Upper lobe of right lung (tissue), 1 donor: ENCODE results near the gene ZNF669. TPM values are rescaled to one million over a fixed set of nuclear protein-coding genes. Genes with fewer than 3 reads are reported as not detected.
"Not testable (repeated sequence)": the region's sequence is repeated elsewhere in the genome, so short reads cannot be mapped to it uniquely, and the experiment has no call there.

Experiments used
- ATAC-seq: fragments of 200-7000 bp; cut with Tn5 transposase; one replicate; pipeline ENCODE4 v1.9.1; 2020; ENCODE audit warnings: mild to moderate bottlenecking, moderate library complexity
- DNase-seq: peaks from one replicate; pipeline ENCODE4 v3.0.0-alpha.2; 2020
- H3K27ac ChIP-seq: fragments of 200-600 bp; one replicate; pipeline ENCODE4 v1.8.0; 2022
- H3K27me3 ChIP-seq: fragments of 200-600 bp; one replicate; pipeline ENCODE4 v1.8.0; 2022; ENCODE audit warnings: mild to moderate bottlenecking
- H3K36me3 ChIP-seq: fragments of 200-600 bp; one replicate; pipeline ENCODE4 v1.8.0; 2022
- H3K4me1 ChIP-seq: fragments of 200-600 bp; one replicate; pipeline ENCODE4 v1.8.0; 2022
- H3K4me3 ChIP-seq: fragments of 200-600 bp; one replicate; pipeline ENCODE4 v1.8.0; 2022; ENCODE audit warnings: mild to moderate bottlenecking
- H3K9me3 ChIP-seq: fragments of 200-600 bp; one replicate; pipeline ENCODE4 v1.8.0; 2022
- CTCF ChIP-seq: fragments of 200-600 bp; IDR thresholded peaks from one replicate; pipeline ENCODE4 v1.8.0; 2022; ENCODE audit warnings: antibody characterized with exemption
- intact Hi-C: fragments of 100-400 bp; cut with DNase I; formaldehyde crosslinking; loops from one replicate; pipeline ENCODE4 v1.11.0; 2022
- total RNA-seq: library from RNA; stranded (reverse); fragmentation: NEBNext Ultra II Directional; extraction: Animal tissue kit (Norgen Biotek cat#: 25700); gene quantifications from one replicate; pipeline ENCODE4 v1.2.1, GENCODE V29; 2021
- donor health status: DM: no; HTN: yes; CAD: no; lungs with severe emphysema.

ZNF669 gene
- total RNA-seq, 1 donor from 2014 or later: 8.9 TPM

GRCh38 chr1:247131236-247131635 lies 27.1 kb upstream of the ZNF669 start:
- ATAC-seq (no peak), DNase-seq (no peak)
- H3K9me3 ChIP-seq: peaks cover 23% of the 10 kb centered on the region
- no peaks in the 10 kb centered on the region for H3K36me3 ChIP-seq
- no peak overlapping the region for H3K4me3 ChIP-seq
- intact Hi-C loops: no loop called here
- H3K27me3 ChIP-seq: no peaks in the 10 kb centered on the region
- H3K4me1 ChIP-seq: no peaks in the 10 kb centered on the region
- no peak overlapping the region for H3K27ac ChIP-seq
- no peak for TF ChIP-seq CTCF

GRCh38 chr1:247127519-247128282 lies 23.5 kb upstream of the ZNF669 start:
- H3K27ac ChIP-seq, H3K9me3 ChIP-seq, H3K27me3 ChIP-seq, H3K36me3 ChIP-seq, H3K4me1 ChIP-seq, intact Hi-C loops, ATAC-seq, DNase-seq: not testable (repeated sequence)
- peak overlapping the region; percentile 0 for H3K4me3 ChIP-seq

- H3K9me3 ChIP-seq, intact Hi-C loops, H3K36me3 ChIP-seq, H3K4me3 ChIP-seq, H3K27me3 ChIP-seq, DNase-seq, H3K4me1 ChIP-seq, H3K27ac ChIP-seq: not testable (repeated sequence)
- peak; percentile 85 for ATAC-seq
Observed at GRCh38 chr1:247126601-247127000, 22.4 kb upstream of the ZNF669 start.

GRCh38 chr1:247126166-247126565 lies 22.0 kb upstream of the ZNF669 start:
- H3K9me3 ChIP-seq, intact Hi-C loops, H3K27me3 ChIP-seq, DNase-seq, H3K4me1 ChIP-seq, H3K36me3 ChIP-seq, H3K27ac ChIP-seq, H3K4me3 ChIP-seq: not testable (repeated sequence)
- ATAC-seq: peak; percentile 100

- Histone ChIP-seq H3K27me3 (no peaks in the 10 kb centered on the region), H3K4me1 (no peaks in the 10 kb centered on the region), H3K27ac (no peak overlapping the region), H3K36me3 (no peaks in the 10 kb centered on the region), H3K4me3 (no peak overlapping the region), H3K9me3 (no peaks in the 10 kb centered on the region)
- ATAC-seq: no peak
- TF ChIP-seq CTCF: no peak
- no peak for DNase-seq
- intact Hi-C loops: no loop called here
Observed at GRCh38 chr1:247121382-247121781, 17.2 kb upstream of the ZNF669 start.

- H3K36me3 ChIP-seq, H3K27me3 ChIP-seq, intact Hi-C loops, DNase-seq, H3K4me3 ChIP-seq, H3K4me1 ChIP-seq, ATAC-seq, H3K27ac ChIP-seq, H3K9me3 ChIP-seq: not testable (repeated sequence)
Observed at GRCh38 chr1:247120408-247120668, 16.2 kb upstream of the ZNF669 start.

DNA sequence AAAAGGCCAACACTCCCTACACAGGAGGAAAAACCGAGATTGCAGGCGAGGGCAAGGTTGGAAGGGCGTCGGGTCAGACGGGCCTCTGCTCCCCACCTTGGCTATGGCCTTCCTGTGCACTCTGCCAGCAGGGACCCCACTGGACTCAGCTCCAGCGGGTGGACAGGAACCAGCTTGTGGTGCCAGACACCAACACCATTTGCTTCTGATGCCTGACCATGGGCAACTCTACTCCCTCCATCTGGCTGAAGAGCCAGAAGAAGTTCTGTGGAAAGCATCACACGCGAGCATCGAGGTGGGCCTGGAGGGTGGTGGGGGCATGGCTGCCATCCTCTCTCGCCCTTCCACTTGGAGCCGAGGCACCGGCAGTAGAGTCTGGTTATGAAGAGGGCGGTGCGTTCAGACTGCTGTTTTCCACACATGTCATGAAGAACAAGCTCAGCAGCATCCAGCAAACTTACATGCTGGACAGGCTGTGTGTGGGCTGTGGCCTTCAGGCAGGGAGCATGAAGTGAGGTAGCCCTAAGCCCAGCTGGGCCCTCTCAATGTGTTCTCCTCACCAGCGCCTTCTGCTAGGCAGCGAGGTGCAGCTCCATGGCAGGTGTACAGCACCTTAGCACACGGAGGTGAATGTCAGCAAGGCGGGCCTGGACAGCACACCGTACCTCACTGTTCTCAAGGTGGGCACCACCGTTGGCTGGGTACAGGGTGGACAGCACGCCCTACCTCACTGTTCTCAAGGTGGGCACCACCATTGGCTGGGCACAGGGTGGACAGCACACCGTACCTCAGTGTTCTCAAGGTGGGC lies 15.6 kb upstream of the ZNF669 start:
- Histone ChIP-seq H3K4me1 (no peaks in the 10 kb centered on the region), H3K27me3 (no peaks in the 10 kb centered on the region), H3K4me3 (no peak overlapping the region), H3K9me3 (no peaks in the 10 kb centered on the region), H3K27ac (no peak overlapping the region), H3K36me3 (no peaks in the 10 kb centered on the region)
- intact Hi-C loops: no loop called here
- TF ChIP-seq CTCF: no peak
- DNase-seq: no peak
- peak; percentile 28 for ATAC-seq
